ENCODE measurements around the gene CCT6B. TPM values are rescaled to one million over a fixed set of nuclear protein-coding genes. Genes with fewer than 3 reads are reported as not detected.

The CCT6B gene
- total and polyA plus RNA-seq, 2 of the 13 experiments (the other 11 are each of a cell fraction or from before 2014, with no cell fraction given), result 0.41 to 1.4 TPM

- TF ChIP-seq, protein P1, sequence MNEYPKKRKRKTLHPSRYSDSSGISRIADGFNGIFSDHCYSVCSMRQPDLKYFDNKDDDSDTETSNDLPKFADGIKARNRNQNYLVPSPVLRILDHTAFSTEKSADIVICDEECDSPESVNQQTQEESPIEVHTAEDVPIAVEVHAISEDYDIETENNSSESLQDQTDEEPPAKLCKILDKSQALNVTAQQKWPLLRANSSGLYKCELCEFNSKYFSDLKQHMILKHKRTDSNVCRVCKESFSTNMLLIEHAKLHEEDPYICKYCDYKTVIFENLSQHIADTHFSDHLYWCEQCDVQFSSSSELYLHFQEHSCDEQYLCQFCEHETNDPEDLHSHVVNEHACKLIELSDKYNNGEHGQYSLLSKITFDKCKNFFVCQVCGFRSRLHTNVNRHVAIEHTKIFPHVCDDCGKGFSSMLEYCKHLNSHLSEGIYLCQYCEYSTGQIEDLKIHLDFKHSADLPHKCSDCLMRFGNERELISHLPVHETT (CRISPR knock-in tag; conservative IDR thresholded peaks at IDR 0.05), result no peak
- TF ChIP-seq MED13 (CRISPR knock-in tag; IDR thresholded peaks at IDR 0.05), result no peak
- no peak for TF ChIP-seq PAX8 (CRISPR knock-in tag; IDR thresholded peaks at IDR 0.05; ENCODE audit: borderline replicate concordance)
- TF ChIP-seq, protein P2, sequence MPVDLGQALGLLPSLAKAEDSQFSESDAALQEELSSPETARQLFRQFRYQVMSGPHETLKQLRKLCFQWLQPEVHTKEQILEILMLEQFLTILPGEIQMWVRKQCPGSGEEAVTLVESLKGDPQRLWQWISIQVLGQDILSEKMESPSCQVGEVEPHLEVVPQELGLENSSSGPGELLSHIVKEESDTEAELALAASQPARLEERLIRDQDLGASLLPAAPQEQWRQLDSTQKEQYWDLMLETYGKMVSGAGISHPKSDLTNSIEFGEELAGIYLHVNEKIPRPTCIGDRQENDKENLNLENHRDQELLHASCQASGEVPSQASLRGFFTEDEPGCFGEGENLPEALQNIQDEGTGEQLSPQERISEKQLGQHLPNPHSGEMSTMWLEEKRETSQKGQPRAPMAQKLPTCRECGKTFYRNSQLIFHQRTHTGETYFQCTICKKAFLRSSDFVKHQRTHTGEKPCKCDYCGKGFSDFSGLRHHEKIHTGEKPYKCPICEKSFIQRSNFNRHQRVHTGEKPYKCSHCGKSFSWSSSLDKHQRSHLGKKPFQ (CRISPR knock-in tag; IDR thresholded peaks at IDR 0.05; ENCODE audit: insufficient replicate concordance), result peak; percentile 42
- TF ChIP-seq KLF16 (CRISPR knock-in tag; IDR thresholded peaks at IDR 0.05), result no peak
- TF ChIP-seq KLF9 (CRISPR knock-in tag; IDR thresholded peaks at IDR 0.05; ENCODE audit: low read depth), result no peak
- no peak for TF ChIP-seq EZH2 (conservative IDR thresholded peaks at IDR 0.05; ENCODE audit: low read depth, low read length)
- TF ChIP-seq GATAD1 (CRISPR knock-in tag; IDR thresholded peaks at IDR 0.05), result no peak
- peak; percentile 67; the same call in 1 of the 2 replicates for TF ChIP-seq ZBTB7A (CRISPR knock-in tag; IDR thresholded peaks at IDR 0.05)
- TF ChIP-seq MEIS1 (CRISPR knock-in tag; IDR thresholded peaks at IDR 0.05; ENCODE audit: borderline replicate concordance), result no peak; the same call in 1 of the 2 replicates
- TF ChIP-seq ZNF780A (CRISPR knock-in tag; IDR thresholded peaks at IDR 0.05), result 0 out of 2 replicates have a peak, but pooled peaks have one; percentile 39
- no peak for TF ChIP-seq CCAR2 (optimal IDR thresholded peaks at IDR 0.05; ENCODE audit: low read depth, low read length)
- TF ChIP-seq ELK4 (CRISPR knock-in tag; IDR thresholded peaks at IDR 0.05; ENCODE audit: borderline replicate concordance), result no peak
- no peak for TF ChIP-seq ZNF432 (CRISPR knock-in tag; IDR thresholded peaks at IDR 0.05; ENCODE audit: borderline replicate concordance)
- no peak; the same call in 1 of the 2 replicates for TF ChIP-seq SNAI1 (CRISPR knock-in tag; IDR thresholded peaks at IDR 0.05; ENCODE audit: borderline replicate concordance)
- peak; percentile 37; the same call in 1 of the 2 replicates for TF ChIP-seq ZNF607 (CRISPR knock-in tag; IDR thresholded peaks at IDR 0.05; ENCODE audit: borderline replicate concordance)
- no peak for TF ChIP-seq ZBED4 (CRISPR knock-in tag; IDR thresholded peaks at IDR 0.05; ENCODE audit: borderline replicate concordance)
- no peak for TF ChIP-seq ZNF180 (CRISPR knock-in tag; IDR thresholded peaks at IDR 0.05; ENCODE audit: borderline replicate concordance, low read depth)
Measured at GRCh38 chr17:34980681-34981537, 19.6 kb upstream of the CCT6B start (continued).
